Measurements from ENCODE around the gene PLCB1.

PLCB1 gene

GRCh38 chr20:8212286-8212685, 80.2 kb downstream of the PLCB1 start:
- no peak for DNase-seq (ENCODE audit: low read depth)

- DNase-seq (ENCODE audit: low read depth), result no peak
Measured at GRCh38 chr20:8213270-8213669, 81.2 kb downstream of the PLCB1 start.

GRCh38 chr20:8213831-8214587, 81.9 kb downstream of the PLCB1 start:
- no peak for DNase-seq (ENCODE audit: low read depth)

GRCh38 chr20:8215361-8215781, 83.3 kb downstream of the PLCB1 start:
- no peak for DNase-seq (ENCODE audit: low read depth)

GRCh38 chr20:8216375-8217200, 84.5 kb downstream of the PLCB1 start:
- no peak for DNase-seq (ENCODE audit: low read depth)

- no peak for DNase-seq (ENCODE audit: low read depth)
Measured at GRCh38 chr20:8218861-8219260, 86.8 kb downstream of the PLCB1 start.

- DNase-seq (ENCODE audit: low read depth), result no peak
Measured at GRCh38 chr20:8219403-8219802, 87.3 kb downstream of the PLCB1 start.

- no peak for DNase-seq (ENCODE audit: low read depth)
Measured at GRCh38 chr20:8220716-8221115, 88.7 kb downstream of the PLCB1 start.

GRCh38 chr20:8221887-8222419, 89.9 kb downstream of the PLCB1 start:
- no peak for DNase-seq (ENCODE audit: low read depth)

- no peak for DNase-seq (ENCODE audit: low read depth)
Measured at GRCh38 chr20:8223091-8223870, 91.2 kb downstream of the PLCB1 start.

GRCh38 chr20:8225658-8226057, 93.6 kb downstream of the PLCB1 start:
- no peak for DNase-seq (ENCODE audit: low read depth)

- DNase-seq (ENCODE audit: low read depth), result no peak
Measured at GRCh38 chr20:8226106-8226505, 94.0 kb downstream of the PLCB1 start.

GRCh38 chr20:8227293-8227692, 95.2 kb downstream of the PLCB1 start:
- no peak for DNase-seq (ENCODE audit: low read depth)

- no peak for DNase-seq (ENCODE audit: low read depth)
Measured at GRCh38 chr20:8228315-8228714, 96.2 kb downstream of the PLCB1 start.

GRCh38 chr20:8229090-8229489, 97.0 kb downstream of the PLCB1 start:
- no peak for DNase-seq (ENCODE audit: low read depth)

GRCh38 chr20:8231038-8231437, 99.0 kb downstream of the PLCB1 start:
- no peak for DNase-seq (ENCODE audit: low read depth)

- no peak for DNase-seq (ENCODE audit: low read depth)
Measured at GRCh38 chr20:8232332-8232731, 100.3 kb downstream of the PLCB1 start.

- no peak for DNase-seq (ENCODE audit: low read depth)
Measured at GRCh38 chr20:8234580-8234979, 102.5 kb downstream of the PLCB1 start.

- DNase-seq (ENCODE audit: low read depth), result no peak
Measured at GRCh38 chr20:8242066-8242465, 110.0 kb downstream of the PLCB1 start.

- DNase-seq (ENCODE audit: low read depth), result no peak
Measured at GRCh38 chr20:8242827-8243724, 111.0 kb downstream of the PLCB1 start.

- no peak for DNase-seq (ENCODE audit: low read depth)
Measured at GRCh38 chr20:8244637-8245036, 112.6 kb downstream of the PLCB1 start.
